ENCODE results near the gene KIAA0513. TPM values are rescaled to one million over a fixed set of nuclear protein-coding genes. Genes with fewer than 3 reads are reported as not detected.

Gene KIAA0513
- total RNA-seq, 4 donors from 2014 or later, result 14.8 to 43.4 (median 28.5) TPM

DNA sequence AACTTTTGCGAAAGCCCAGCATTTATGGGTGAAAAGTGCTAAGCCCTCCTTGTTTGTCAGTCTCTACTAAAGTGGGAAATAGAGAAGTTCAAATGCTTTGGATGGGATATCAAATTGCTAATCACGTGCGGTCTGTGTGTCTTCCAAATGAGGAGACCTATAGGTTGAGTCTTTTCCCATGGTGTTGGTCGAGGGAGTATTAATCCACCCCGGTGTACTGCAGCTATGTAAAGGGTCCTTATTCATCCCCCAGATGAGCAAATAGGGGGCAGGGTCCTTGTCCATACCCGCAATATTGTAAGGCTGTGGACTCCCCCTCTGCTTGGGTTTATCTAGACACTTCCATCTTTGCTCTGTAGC is 14.6 kb downstream of the KIAA0513 start:
- 85 to 89% methylated on average over 4 to 5 of the region's 6 CpGs for WGBS, 2 donors (ENCODE audit: low coverage in 1 of 2)
- Histone ChIP-seq H3K36me3 (peaks cover 0 to 4% of the 10 kb centered on the region in 2 donors), H3K4me1 (peaks cover 0 to 16% (median 0%) of the 10 kb centered on the region in 3 donors), H3K9me3 (no peaks in the 10 kb centered on the region), H3K27ac (peak overlapping the region in 1 of 4 donors; percentile 50), H3K27me3 (no peaks in the 10 kb centered on the region), H3K4me3 (no peak overlapping the region)
- ATAC-seq, result no peak
- TF ChIP-seq, protein P1, sequence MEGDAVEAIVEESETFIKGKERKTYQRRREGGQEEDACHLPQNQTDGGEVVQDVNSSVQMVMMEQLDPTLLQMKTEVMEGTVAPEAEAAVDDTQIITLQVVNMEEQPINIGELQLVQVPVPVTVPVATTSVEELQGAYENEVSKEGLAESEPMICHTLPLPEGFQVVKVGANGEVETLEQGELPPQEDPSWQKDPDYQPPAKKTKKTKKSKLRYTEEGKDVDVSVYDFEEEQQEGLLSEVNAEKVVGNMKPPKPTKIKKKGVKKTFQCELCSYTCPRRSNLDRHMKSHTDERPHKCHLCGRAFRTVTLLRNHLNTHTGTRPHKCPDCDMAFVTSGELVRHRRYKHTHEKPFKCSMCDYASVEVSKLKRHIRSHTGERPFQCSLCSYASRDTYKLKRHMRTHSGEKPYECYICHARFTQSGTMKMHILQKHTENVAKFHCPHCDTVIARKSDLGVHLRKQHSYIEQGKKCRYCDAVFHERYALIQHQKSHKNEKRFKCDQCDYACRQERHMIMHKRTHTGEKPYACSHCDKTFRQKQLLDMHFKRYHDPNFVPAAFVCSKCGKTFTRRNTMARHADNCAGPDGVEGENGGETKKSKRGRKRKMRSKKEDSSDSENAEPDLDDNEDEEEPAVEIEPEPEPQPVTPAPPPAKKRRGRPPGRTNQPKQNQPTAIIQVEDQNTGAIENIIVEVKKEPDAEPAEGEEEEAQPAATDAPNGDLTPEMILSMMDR (IDR thresholded peaks at IDR 0.05), result no peak
- TF ChIP-seq POLR2AphosphoS5 (IDR thresholded peaks at IDR 0.05) (no peak), EP300 (IDR thresholded peaks at IDR 0.05) (no peak), POLR2A (IDR thresholded peaks at IDR 0.05) (no peak)

DNA sequence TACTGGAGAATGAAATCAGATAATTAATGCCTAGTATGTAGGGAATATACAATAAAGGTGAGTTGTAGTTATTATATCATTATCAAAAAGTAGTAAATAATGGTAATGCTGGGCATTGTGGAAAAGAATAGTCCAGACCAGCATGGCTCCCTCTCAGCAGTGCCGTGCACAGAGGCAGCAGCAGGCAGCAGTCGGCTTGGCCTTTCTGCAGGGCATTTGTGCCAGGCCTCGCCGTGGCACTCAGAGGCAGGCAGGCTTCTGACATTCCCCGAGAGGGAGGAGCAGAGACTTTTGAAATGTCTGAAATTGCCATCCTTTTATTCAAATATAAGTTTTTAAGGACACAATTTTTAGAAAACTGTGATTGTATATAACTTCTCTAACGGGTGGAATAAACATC is 15.0 kb downstream of the KIAA0513 start:
- 59 to 74% methylated on average over 4 to 6 of the region's 6 CpGs for WGBS, 2 donors (ENCODE audit: low coverage in 1 of 2)
- peak overlapping the region in 1 of 4 donors; percentile 50 for H3K27ac ChIP-seq
- no peak overlapping the region for H3K4me3 ChIP-seq
- no peak for ATAC-seq
- no peaks in the 10 kb centered on the region for H3K27me3 ChIP-seq
- H3K4me1 ChIP-seq, result peaks cover 0 to 16% (median 0%) of the 10 kb centered on the region in 3 donors
- no peak for TF ChIP-seq POLR2AphosphoS5 (IDR thresholded peaks at IDR 0.05)
- TF ChIP-seq POLR2A (IDR thresholded peaks at IDR 0.05), result no peak
- TF ChIP-seq EP300 (IDR thresholded peaks at IDR 0.05), result no peak
- TF ChIP-seq, protein P1 (IDR thresholded peaks at IDR 0.05), result no peak
- H3K9me3 ChIP-seq, result no peaks in the 10 kb centered on the region
- peaks cover 0 to 4% of the 10 kb centered on the region in 2 donors for H3K36me3 ChIP-seq

DNA sequence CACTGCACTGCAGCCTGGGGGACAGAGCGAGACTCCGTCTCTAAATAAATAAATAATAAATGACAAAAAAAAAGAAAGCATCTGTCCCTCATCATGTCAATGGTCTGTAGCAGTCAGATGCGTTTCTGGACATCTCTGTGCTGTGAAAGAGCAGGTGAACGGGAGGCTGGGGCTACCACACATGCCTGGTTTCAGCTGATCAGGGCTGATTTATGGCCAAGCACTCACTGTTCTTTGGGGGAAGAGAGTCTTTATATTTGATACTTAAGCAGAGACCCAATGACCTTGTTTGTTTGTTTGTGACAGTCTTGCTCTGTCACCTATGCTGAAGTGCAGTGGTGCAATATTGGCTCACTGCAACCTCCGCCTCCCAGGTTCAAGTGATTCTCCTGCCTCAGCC is 17.5 kb downstream of the KIAA0513 start:
- H3K27ac ChIP-seq, result no peak overlapping the region
- peaks cover 0 to 4% of the 10 kb centered on the region in 2 donors for H3K36me3 ChIP-seq
- H3K9me3 ChIP-seq, result no peaks in the 10 kb centered on the region
- WGBS, 2 donors (ENCODE audit: low coverage in 1 of 2), result 89 to 100% methylated on average over 3 to 5 of the region's 5 CpGs
- ATAC-seq, result no peak
- TF ChIP-seq, protein P1 (IDR thresholded peaks at IDR 0.05), result no peak
- TF ChIP-seq POLR2A (IDR thresholded peaks at IDR 0.05) (no peak), POLR2AphosphoS5 (IDR thresholded peaks at IDR 0.05) (no peak), EP300 (IDR thresholded peaks at IDR 0.05) (no peak)
- no peak overlapping the region for H3K4me3 ChIP-seq
- H3K4me1 ChIP-seq, result peaks cover 0 to 16% (median 0%) of the 10 kb centered on the region in 3 donors
- no peaks in the 10 kb centered on the region for H3K27me3 ChIP-seq

GRCh38 chr16:85045641-85046471 is 18.3 kb downstream of the KIAA0513 start:
- ATAC-seq, result no peak
- H3K4me1 ChIP-seq, result peaks cover 0 to 21% (median 2%) of the 10 kb centered on the region in 3 donors
- H3K4me3 ChIP-seq, result no peak overlapping the region
- H3K36me3 ChIP-seq, result peaks cover 0 to 4% of the 10 kb centered on the region in 2 donors
- TF ChIP-seq, protein P1 (IDR thresholded peaks at IDR 0.05), result no peak
- TF ChIP-seq POLR2A (IDR thresholded peaks at IDR 0.05) (no peak), EP300 (IDR thresholded peaks at IDR 0.05) (no peak), POLR2AphosphoS5 (IDR thresholded peaks at IDR 0.05) (no peak)
- 77 to 87% methylated on average over 7 to 11 of the region's 23 CpGs for WGBS, 2 donors (ENCODE audit: low coverage in 1 of 2)
- no peak overlapping the region for H3K27ac ChIP-seq
- H3K27me3 ChIP-seq, result no peaks in the 10 kb centered on the region
- H3K9me3 ChIP-seq, result no peaks in the 10 kb centered on the region

GRCh38 chr16:85046472-85046916 is 18.9 kb downstream of the KIAA0513 start:
- 87 to 89% methylated on average over 5 to 8 of the region's 8 CpGs for WGBS, 2 donors (ENCODE audit: low coverage in 1 of 2)
- H3K4me3 ChIP-seq, result no peak overlapping the region
- no peak overlapping the region for H3K27ac ChIP-seq
- H3K36me3 ChIP-seq, result peaks cover 0 to 4% of the 10 kb centered on the region in 2 donors
- no peaks in the 10 kb centered on the region for H3K27me3 ChIP-seq
- H3K4me1 ChIP-seq, result peaks cover 0 to 24% (median 2%) of the 10 kb centered on the region in 3 donors
- no peak for ATAC-seq
- TF ChIP-seq POLR2AphosphoS5 (IDR thresholded peaks at IDR 0.05) (no peak), EP300 (IDR thresholded peaks at IDR 0.05) (no peak), POLR2A (IDR thresholded peaks at IDR 0.05) (no peak)
- TF ChIP-seq, protein P1 (IDR thresholded peaks at IDR 0.05), result no peak
- H3K9me3 ChIP-seq, result no peaks in the 10 kb centered on the region
